ENCODE measurements around the gene CCDC50.

CCDC50 gene

GRCh38 chr3:191432162-191432561, 103.0 kb downstream of the CCDC50 start:
- DNase-seq (no peak), ATAC-seq (ENCODE audit: insufficient read depth, low read depth) (no peak)
- Histone ChIP-seq H3K4me2 (ENCODE audit: insufficient read depth, low read length) (no peak overlapping the region), H4K20me1 (ENCODE audit: insufficient read depth, low read length) (no peaks in the 10 kb centered on the region), H2AFZ (ENCODE audit: low read depth, low read length) (no peak overlapping the region), H3K27ac (ENCODE audit: low read length) (no peak overlapping the region), H3K4me1 (ENCODE audit: insufficient read depth, low read length) (no peaks in the 10 kb centered on the region), H3K4me3 (ENCODE audit: low read depth in 1 of 2, low read length in 2 of 2) (no peak overlapping the region), H3K36me3 (ENCODE audit: insufficient read depth, low read length) (no peaks in the 10 kb centered on the region), H3K79me2 (ENCODE audit: insufficient read depth, low read length) (no peaks in the 10 kb centered on the region), H3K9me3 (ENCODE audit: insufficient read depth, low read length, severe bottlenecking) (no peaks in the 10 kb centered on the region), H3K27me3 (ENCODE audit: insufficient read depth, low read length, poor library complexity) (no peaks in the 10 kb centered on the region), H3K9ac (ENCODE audit: low read depth, low read length) (no peak overlapping the region)
- no peak for TF ChIP-seq EZH2 (IDR thresholded peaks at IDR 0.05; ENCODE audit: borderline replicate concordance, low read depth, low read length, severe bottlenecking)
- no peak for TF ChIP-seq CTCF (IDR thresholded peaks at IDR 0.05; ENCODE audit: borderline replicate concordance, extremely low read depth, low read length, poor library complexity, severe bottlenecking)

- Histone ChIP-seq H3K9me3 (ENCODE audit: insufficient read depth, low read length, severe bottlenecking) (no peaks in the 10 kb centered on the region), H3K79me2 (ENCODE audit: insufficient read depth, low read length) (no peaks in the 10 kb centered on the region), H3K27me3 (ENCODE audit: insufficient read depth, low read length, poor library complexity) (no peaks in the 10 kb centered on the region), H3K9ac (ENCODE audit: low read depth, low read length) (no peak overlapping the region), H3K4me2 (ENCODE audit: insufficient read depth, low read length) (no peak overlapping the region), H2AFZ (ENCODE audit: low read depth, low read length) (no peak overlapping the region), H3K36me3 (ENCODE audit: insufficient read depth, low read length) (no peaks in the 10 kb centered on the region), H4K20me1 (ENCODE audit: insufficient read depth, low read length) (no peaks in the 10 kb centered on the region), H3K4me1 (ENCODE audit: insufficient read depth, low read length) (no peaks in the 10 kb centered on the region), H3K27ac (ENCODE audit: low read length) (no peak overlapping the region), H3K4me3 (ENCODE audit: low read depth in 1 of 2, low read length in 2 of 2) (no peak overlapping the region)
- DNase-seq (no peak), ATAC-seq (ENCODE audit: insufficient read depth, low read depth) (no peak)
- no peak for TF ChIP-seq EZH2 (IDR thresholded peaks at IDR 0.05; ENCODE audit: borderline replicate concordance, low read depth, low read length, severe bottlenecking)
- no peak for TF ChIP-seq CTCF (IDR thresholded peaks at IDR 0.05; ENCODE audit: borderline replicate concordance, extremely low read depth, low read length, poor library complexity, severe bottlenecking)
These were observed 104.8 kb downstream of the CCDC50 start for GRCh38 chr3:191434024-191434423.

GRCh38 chr3:191435981-191436380, 106.8 kb downstream of the CCDC50 start:
- Histone ChIP-seq H4K20me1 (ENCODE audit: insufficient read depth, low read length) (no peaks in the 10 kb centered on the region), H3K27me3 (ENCODE audit: insufficient read depth, low read length, poor library complexity) (no peaks in the 10 kb centered on the region), H2AFZ (ENCODE audit: low read depth, low read length) (no peak overlapping the region), H3K4me1 (ENCODE audit: insufficient read depth, low read length) (no peaks in the 10 kb centered on the region), H3K4me2 (ENCODE audit: insufficient read depth, low read length) (no peak overlapping the region), H3K27ac (ENCODE audit: low read length) (no peak overlapping the region), H3K4me3 (ENCODE audit: low read depth in 1 of 2, low read length in 2 of 2) (no peak overlapping the region), H3K9ac (ENCODE audit: low read depth, low read length) (no peak overlapping the region), H3K79me2 (ENCODE audit: insufficient read depth, low read length) (no peaks in the 10 kb centered on the region), H3K36me3 (ENCODE audit: insufficient read depth, low read length) (no peaks in the 10 kb centered on the region), H3K9me3 (ENCODE audit: insufficient read depth, low read length, severe bottlenecking) (no peaks in the 10 kb centered on the region)
- ATAC-seq (ENCODE audit: insufficient read depth, low read depth) (no peak), DNase-seq (no peak)
- TF ChIP-seq EZH2 (IDR thresholded peaks at IDR 0.05; ENCODE audit: borderline replicate concordance, low read depth, low read length, severe bottlenecking), result no peak
- TF ChIP-seq CTCF (IDR thresholded peaks at IDR 0.05; ENCODE audit: borderline replicate concordance, extremely low read depth, low read length, poor library complexity, severe bottlenecking), result no peak
